Panc1 (cell line): ENCODE data around the gene RPS28.

ENCODE experiments used
- POLR2AphosphoS5 ChIP-seq: IDR thresholded peaks from 2 replicates; pipeline ENCODE4 v1.6.1; 2012; ENCODE audit warnings: mild to moderate bottlenecking, low read depth, low read length, moderate library complexity
- REST ChIP-seq, 2 experiments: IDR thresholded peaks; 2 replicates each; pipeline ENCODE4 v1.6.1; 2011 to 2012; ENCODE audit warnings: low read depth in 2 of 2, control low read depth in 1 of 2, low read length in 1 of 2, mild to moderate bottlenecking in 1 of 2, moderate library complexity in 1 of 2; ENCODE audit not compliant: insufficient read depth in 1 of 2
- TCF7L2 ChIP-seq: IDR thresholded peaks from 2 replicates; pipeline ENCODE4 v1.6.1; 2011; ENCODE audit warnings: mild to moderate bottlenecking, low read depth, low read length, inconsistent platforms
- TF ChIP-seq, protein P1 (sequence below): fragments of 450-650 bp; IDR thresholded peaks from 2 replicates; pipeline ENCODE4 v1.5.1; 2017; ENCODE audit warnings: mild to moderate bottlenecking

DNA sequence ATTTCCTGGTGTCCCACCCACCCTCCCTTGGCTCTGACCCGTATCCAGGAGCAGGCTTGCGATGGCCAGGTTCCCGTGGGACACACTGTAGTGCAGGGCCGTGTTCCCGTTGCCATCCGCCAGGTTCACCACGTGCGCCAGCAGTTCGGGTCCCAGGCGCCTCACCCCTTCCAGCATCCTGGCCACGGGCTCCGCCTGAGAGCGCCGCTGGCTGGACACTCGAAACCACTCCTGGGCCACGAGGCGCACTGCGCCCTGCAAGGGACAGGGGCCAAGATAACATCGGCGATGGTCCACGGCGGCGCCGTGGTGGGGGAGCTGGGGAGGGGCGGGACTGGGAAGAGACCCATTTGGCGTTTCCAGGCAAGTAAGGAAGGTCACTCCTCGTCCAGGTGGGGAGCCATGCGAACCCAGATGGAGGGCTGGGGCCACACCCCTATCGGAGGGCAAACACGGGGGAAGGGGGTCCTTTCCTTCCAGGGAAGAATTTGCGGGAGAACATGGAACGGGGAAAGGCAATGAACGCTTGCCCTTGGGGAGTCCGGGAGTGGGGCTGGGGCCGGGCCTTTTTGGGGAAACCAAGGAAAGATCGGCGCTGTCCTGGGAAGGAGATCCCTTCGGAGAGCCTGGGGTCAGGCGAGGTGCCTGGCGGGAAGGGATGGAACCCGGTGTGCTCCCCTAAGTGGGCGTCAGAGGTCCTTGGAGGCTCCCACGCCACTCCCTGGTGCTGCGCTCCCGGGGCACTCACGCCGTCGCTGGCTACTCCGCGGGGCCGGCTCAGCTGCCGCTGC, 11.9 kb downstream of the RPS28 start:
- TF ChIP-seq TCF7L2 = no peak
- TF ChIP-seq, protein P1, sequence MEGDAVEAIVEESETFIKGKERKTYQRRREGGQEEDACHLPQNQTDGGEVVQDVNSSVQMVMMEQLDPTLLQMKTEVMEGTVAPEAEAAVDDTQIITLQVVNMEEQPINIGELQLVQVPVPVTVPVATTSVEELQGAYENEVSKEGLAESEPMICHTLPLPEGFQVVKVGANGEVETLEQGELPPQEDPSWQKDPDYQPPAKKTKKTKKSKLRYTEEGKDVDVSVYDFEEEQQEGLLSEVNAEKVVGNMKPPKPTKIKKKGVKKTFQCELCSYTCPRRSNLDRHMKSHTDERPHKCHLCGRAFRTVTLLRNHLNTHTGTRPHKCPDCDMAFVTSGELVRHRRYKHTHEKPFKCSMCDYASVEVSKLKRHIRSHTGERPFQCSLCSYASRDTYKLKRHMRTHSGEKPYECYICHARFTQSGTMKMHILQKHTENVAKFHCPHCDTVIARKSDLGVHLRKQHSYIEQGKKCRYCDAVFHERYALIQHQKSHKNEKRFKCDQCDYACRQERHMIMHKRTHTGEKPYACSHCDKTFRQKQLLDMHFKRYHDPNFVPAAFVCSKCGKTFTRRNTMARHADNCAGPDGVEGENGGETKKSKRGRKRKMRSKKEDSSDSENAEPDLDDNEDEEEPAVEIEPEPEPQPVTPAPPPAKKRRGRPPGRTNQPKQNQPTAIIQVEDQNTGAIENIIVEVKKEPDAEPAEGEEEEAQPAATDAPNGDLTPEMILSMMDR = no peak
- no peak for TF ChIP-seq REST (IDR thresholded peaks at IDR 0.05; ENCODE audit: insufficient read depth in 1 of 2, low read depth in 2 of 2, low read length in 1 of 2)
- no peak for TF ChIP-seq POLR2AphosphoS5
